C1 segment of cervical spinal cord (tissue), 14 donors: Measurements from ENCODE around the gene GRIA1.
A peak's percentile ranks its signal among the peaks of the same experiment; 100 is the strongest.

Source experiments
- DNase-seq, 14 donors: peaks; one replicate each; lab custom pipeline; 2025; lab: John Stamatoyannopoulos, UW

The GRIA1 gene

DNA sequence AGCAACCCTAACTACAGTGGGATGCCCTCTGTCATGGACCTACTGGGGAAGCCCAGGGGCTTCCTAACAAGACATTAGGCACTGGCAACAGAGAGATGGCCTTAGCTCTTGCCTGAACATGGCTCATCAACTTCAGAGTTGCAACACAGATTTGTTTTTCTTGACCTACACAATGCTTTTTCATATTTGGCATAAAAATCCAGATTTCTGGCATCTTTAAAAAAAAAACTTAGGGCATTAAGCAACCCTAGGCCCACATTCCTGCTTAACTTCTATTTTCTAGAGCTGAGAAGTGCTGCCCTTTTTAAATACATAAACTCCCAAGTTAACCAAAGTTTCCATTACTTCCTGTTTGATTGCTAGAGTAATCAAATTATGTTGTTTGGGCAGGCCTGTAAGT lies 8.0 kb downstream of the GRIA1 start:
- no peak for DNase-seq

DNA sequence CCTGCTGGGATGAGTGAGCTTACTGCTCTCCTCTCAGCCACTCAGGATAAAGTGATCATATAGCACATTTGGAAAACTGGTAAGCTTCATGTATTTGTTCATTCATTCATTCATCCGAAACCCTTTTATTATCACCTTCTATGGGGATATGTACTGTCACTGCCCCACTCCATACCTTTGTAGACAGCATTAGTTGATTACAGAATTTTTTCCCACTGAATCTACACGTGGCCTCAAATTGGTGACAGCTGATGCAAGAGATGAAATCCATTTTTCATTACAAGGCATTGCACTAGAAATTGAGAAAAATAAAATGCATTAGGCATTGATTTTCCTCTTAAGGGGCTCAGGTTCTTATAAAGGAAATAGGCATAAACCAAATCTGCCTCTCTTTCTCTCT lies 9.7 kb downstream of the GRIA1 start:
- DNase-seq, result no peak

DNA sequence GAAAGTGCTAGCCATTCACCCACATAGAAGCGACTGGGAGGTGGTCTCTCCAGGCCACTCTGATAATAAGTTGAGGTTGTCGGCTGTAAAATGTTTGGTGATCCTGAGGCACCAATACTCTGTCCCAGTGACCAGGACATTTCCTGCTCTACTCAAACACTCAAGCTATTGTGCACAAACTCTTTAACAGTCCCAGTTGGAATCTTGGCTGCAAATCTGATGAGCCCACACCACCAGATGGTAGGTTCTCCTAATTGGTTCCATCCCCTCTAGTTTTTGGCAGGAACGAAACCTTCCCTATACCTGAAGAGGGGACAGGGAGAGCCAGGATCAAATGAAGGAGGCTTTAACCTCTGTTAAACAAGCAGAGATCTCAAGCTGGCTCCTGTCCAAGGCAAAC lies 14.3 kb downstream of the GRIA1 start:
- peak in 1 of 14 donors; percentile 72 for DNase-seq

DNA sequence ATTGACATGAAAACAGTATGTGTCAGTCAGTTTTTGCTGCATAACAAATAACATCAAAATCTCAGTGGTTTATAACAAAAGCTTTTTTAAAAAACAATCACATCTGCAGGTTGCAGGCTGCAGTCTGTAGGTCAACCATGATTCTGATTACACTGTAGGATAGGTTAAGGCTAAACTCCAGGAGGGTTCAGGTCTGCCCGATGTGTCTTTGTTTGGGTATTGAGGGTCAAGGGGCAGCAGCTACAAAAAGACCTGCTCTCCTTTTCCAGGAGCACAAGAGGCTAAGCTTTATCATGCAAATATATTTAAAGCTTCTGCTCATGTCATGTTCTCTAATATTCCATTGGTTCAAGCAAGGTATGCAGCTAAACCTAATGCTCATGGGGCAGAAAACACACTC lies 18.2 kb downstream of the GRIA1 start:
- no peak for DNase-seq

DNA sequence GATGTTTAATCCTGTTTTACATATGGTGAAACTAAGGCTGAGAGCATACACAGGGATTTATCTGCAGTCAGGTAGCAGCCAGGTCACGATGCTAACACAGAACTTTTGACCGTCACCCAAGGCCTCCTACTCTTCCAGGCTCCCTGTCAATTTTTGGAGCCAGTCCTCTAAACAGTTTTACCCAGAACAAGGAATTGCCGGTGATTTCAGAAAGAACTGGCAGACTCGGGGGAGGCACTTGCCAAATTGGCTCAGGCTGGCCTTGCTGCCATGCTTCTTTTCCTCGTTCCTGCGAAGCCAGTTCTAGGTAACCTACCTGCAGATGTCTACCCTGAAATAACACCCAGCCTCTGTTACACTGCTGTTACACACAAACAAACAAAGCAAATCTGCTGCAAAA lies 21.2 kb downstream of the GRIA1 start:
- peak in 2 of 14 donors; percentile 17 to 83 for DNase-seq

DNA sequence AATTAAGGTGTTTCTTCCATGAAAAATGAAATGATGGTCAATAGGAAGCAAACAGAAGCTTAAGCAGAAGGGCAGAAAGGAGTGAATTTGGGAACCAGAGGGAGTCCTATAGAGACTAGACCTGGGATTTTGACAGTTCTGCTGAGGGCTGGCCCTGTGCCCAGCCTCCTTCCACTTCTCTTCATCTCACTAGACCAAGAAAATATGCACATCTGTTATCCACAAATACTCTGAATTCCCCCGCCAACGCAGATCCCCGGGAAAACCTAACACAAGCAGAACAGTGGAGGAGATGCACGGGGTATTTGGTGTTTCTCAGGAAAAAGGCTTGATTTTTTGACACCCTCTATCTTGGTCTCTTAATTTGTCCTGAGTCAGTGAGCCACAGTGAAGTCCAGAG lies 22.7 kb downstream of the GRIA1 start:
- DNase-seq, result no peak

DNA sequence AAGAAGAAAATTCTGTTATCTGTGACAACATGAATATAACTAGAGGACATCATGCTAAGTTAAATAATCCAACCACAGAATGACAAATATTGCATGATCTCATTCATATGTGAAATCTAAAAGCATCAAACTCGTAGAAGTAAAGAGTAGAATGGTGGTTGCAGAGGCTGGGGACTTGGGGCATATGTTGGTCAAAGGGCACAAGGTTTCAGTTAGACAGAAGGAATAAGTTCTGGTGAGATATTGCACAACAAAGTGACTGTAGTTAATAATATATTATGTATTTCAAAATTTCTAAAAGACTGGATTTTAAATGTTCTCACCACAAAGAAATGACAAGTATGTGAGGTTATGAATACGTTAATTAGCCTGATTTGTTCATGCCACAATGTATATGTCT lies 24.8 kb downstream of the GRIA1 start:
- no peak for DNase-seq

DNA sequence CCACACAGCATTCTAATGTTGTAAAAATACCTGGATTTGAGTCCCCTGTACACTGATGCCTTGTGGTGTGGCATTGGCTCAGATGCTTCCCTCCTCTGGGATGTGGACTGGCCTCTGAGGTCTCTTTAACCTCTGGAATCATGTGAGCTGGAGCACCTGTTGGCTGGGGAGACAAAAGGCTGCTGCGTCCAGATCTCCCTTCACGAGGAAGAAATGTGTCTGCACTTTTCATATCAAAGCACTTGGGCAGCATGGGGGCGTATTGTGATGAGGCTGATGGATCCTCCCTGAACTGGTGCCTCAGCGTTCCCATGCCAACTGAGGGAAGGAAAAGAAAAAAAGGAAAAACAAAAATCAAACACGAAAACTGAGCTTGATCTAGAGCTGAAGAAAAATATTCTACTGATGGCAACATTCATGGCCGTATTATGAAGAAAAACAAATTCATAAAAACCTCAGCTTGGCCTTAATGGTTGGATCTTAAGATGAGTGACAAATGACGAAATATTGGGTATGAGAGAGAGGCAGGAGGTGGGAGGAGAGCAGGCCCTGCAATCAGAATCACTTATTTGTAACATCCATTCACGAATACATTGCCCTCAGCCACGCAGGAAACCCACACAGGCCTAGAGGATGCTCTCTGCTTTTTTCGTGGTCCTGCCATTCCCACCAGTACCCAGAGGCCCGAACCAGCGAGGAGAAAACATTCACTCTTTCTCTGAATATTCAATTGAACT lies 26.2 kb downstream of the GRIA1 start:
- no peak for DNase-seq

DNA sequence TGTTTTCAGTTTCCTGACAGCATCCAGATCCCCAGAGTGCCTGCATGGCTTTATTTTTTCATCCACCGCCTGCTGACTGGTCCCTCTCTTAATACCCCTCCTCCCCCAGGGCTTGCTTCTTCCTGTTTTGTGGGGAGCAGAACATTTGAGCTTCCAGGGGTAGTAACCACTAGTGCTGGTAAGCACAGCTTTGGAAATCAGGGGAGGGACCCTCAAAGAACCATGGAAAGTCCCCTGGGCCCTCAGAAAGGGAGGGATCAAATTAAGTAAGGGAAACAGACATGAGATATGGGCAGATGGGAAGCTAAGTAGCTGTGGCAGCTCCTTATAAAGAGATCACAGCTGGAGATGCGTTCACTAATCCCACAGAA lies 26.8 kb downstream of the GRIA1 start:
- DNase-seq, result no peak

DNA sequence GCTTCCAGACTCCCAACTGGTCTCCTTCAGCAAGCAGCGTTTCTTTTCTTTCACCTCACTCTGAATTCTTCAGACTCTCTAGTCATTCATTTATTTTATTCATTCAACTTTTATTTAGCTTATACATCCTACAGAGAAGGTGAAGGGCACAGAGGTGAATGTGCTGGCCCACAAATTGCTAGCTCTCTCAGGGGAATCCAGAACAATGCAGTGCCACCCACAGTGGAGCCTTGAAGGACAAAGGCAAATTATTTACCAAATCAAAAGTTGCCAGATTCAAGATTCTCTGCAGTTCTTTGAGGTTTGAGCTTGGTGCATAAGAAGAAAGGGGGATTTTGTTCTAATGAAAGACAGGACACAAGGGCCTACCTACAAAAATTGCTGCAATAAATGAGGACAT lies 29.7 kb downstream of the GRIA1 start:
- DNase-seq, result no peak

DNA sequence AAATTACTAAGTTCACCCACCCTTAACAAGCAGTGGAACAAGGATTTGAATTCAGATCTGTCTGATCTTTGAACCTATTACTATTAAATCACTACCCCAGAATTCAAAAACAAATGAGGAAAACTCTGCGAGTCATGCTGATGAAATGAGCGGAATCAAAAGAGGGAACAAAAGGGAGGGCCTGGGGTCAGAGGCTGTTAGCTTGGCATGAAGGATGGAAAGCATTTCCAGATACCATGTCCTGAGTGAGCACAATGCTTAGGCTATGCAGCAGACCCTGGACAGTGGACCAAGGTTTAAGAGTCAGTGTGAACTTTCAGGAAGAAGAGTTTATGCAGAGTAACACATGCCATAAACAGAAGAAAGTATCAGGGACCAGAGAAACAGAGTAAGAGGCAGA lies 30.5 kb downstream of the GRIA1 start:
- DNase-seq, result no peak

DNA sequence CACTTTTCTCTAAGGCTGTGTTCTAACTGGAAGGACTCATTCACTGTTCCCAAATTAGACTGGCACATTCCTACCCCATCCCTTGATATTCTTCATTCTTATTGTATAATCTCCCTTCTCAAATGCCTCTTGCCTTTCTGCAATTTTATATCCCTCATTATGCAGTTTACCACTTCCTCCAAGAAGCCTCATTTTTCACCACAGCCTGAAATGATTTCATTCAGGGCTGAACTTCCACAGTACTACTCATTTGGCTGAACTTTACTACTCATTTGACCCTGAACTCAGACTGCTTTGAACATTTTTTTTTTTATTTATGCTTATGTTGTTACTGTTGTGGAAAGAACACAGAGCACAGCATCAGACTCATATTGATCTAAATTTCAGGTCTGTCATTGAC lies 32.7 kb downstream of the GRIA1 start:
- no peak for DNase-seq

DNA sequence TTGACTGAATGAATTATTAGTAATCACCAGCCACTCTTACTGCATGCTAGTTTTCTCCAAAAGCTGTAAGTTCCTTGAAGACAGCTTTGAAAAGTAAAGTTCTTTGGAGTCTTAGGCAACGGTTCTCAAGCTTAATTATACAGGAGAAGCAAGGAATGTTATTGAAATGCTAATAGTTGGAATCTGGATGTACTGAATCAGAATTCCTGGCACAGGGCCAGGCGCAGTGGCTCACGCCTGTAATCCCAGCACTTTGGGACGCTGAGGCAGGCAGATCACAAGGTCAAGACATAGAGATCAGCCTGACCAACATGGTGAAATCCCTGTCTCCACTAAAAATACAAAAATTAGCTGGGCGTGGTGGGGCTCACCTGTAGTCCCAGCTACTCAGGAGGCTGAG lies 33.4 kb downstream of the GRIA1 start:
- no peak for DNase-seq

DNA sequence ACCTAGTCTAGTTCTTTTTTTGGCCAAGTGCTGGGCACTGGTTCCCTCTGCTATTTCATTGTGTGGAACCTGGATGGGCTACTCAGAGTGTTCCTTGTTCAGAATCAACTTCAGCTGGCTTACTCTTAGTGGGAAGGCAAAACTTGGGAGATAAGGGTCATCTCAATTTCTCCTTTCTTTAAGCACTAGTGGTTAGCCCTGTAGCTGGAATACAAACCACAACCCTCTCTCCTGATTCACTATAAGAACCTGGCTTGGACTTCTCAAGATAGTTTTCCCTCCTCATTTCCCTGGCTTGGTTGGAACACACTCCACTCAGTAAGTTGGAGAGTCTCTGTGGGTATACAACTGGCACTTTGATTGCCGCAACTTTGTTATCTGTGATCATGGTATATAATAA lies 35.1 kb downstream of the GRIA1 start:
- no peak for DNase-seq

DNA sequence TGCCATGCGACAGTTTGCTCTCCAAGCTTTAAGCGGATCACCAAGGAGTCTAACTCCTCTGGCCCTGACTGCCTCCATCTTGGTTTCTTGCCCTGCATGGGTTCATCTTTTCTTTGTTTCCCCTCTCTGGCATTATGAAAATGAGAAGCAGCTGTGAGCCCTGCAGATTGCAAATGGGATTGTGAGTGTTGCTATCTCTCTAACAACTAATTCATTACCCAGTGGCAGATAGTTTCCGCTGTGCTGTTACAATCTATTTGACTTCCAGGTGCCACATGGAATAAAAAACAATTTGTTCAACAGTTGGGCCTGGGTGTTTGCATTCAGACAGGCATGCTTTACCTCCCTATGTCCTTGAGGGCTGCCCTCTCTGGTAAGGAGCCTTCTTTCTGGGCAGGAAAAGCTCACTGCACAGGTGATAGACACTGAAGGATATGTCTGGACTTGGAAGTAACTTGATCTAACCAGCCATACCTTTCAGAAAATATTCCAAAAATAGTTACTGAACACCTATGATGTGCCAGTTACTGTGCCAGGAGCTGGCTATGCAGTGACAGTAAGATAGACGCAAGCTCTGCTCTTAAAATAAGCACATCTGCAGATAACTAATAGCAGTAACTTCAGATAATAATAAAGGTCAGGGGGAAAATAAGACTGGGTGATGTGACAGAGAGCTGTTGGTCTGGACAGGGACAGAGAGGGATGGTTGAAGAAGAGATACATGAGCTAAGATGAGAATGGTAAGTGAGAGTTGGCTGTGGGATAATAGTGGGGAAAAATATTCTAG lies 40.1 kb downstream of the GRIA1 start:
- no peak for DNase-seq

DNA sequence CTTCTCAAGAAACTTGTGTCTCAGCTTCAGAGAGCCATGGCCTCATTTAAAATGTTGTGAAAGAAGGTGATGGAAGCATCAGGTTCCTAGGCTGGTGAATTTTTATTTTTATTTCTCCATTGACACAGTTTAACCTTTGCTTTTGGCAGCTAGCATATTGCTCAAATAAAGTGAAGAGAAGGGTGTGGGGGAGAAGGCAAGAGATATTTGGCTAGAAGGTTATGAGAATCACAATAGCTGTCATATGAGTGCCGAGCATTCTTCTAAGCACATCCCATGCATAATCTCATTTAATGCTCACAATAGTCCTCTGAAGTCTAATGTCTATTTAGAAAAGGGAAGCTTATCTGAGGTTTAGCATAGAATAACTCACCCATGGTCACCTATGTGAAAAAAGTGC lies 43.1 kb downstream of the GRIA1 start:
- DNase-seq, result no peak

DNA sequence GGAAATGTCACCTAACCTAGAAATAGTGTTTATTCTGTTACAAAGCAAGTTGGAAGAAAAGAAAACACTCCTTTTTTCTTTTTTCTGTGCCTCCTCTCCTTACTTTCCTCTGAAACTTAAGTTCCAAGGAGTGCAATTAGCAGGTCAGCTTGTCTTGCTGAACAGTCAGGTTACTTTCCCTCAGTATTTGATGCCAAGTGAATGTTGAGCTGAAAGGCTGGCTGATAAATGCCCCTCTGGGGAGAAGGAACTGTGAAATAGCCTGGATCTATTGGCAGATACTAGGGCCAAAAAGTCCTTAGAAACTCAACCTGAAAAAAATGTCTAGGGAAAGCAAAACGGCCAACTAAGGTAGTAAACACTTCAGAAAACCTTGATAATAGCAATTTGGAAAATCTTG lies 43.6 kb downstream of the GRIA1 start:
- no peak for DNase-seq

DNA sequence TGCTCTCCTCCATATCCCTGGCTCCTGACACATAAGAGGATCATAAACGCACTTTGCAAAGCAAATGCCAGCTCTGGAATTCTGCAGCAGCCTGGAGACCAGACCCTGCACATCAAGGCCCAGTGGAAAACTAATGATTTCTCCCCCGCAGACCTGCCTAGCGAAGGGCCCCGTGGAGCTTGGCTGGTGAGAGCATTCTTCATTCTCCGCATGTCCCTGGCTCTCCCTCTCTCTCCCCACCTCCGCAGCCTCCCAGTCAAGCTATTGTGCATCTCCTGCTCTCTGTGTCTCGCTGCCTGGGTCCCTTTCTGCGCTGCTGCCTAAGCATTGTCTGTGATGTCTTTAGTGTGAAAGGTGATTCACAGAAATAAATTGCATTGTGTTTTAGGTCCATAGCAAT lies 46.7 kb downstream of the GRIA1 start:
- DNase-seq, result no peak

DNA sequence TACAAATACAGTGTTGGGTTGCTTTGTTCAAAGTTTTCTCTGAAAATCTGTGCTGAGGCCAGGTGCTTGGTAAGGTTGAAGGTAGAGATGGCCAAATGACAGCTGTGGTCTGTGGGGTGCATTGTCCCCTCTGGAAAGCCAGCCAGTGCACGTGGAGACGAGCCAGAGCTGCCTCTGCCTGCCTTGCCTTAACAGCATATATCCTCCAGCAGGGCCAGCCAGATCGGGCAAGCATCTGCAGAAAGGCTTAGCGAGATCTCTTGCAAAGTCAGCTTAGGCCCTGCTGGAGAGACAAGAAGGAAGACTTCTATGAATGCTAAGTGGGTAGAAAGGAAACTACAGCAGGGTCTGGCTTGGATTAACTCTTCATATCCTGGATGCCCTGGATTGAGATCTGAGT lies 49.5 kb downstream of the GRIA1 start:
- no peak for DNase-seq

DNA sequence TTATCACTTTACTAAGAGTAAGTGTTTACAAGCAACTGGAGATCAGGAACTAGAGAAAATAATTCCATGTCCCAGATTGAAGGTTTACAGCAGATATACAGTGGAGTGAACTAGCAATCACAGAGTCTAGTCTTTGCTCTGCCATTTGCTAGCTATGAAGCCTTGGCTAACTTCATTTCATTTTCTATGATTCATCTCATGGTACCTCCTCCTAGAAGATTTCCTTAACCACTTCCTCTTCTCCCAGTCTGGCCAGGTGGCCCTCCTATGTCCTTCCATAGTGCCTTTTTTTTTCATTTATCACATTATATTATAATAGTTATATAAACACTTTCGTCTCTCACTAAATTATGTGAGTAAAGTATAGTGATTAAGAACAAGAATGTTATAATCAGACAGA lies 52.1 kb downstream of the GRIA1 start:
- no peak for DNase-seq

DNA sequence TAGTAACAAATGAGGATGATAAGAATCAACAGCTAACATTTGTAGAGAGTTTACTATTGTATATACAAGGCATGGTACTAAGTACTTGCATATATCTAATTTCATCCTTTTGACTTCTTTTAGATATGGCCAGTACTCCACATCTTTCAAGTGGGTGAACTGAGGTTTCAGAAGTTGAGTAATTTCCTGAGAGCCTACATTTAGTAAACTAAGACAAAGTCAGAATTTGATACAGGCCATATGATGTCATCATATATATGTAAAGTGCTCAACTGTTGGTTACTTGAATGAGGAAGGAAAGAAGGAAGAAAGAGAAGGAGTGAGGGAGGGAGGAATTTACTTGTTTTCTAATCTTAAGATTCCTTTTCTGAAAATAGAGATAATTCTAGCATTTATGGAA lies 52.8 kb downstream of the GRIA1 start:
- DNase-seq, result no peak

DNA sequence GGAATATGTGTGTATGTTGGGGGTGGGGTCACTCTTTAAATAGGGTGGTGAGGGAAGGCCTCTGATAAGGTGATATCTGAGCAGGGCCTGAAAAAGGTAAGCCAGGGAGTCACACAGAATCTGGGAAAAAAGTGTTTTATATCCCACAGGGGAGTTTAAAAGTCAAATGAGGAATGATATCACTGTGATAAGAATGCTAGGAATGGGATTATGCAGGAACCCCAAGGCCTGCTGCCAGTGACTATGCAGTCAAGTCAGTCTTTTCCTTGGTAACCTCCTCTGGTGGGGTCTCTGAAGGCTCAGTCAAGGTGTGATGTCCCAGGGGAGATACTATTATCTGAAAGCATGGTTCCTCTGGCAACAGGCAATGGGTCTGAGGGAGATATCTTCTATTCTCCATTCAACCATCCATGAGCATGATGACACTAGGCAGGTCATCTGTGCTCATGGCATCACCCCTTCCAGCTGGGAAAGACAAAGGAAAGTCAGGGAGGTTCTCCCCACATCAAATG lies 53.5 kb downstream of the GRIA1 start:
- DNase-seq, result no peak

DNA sequence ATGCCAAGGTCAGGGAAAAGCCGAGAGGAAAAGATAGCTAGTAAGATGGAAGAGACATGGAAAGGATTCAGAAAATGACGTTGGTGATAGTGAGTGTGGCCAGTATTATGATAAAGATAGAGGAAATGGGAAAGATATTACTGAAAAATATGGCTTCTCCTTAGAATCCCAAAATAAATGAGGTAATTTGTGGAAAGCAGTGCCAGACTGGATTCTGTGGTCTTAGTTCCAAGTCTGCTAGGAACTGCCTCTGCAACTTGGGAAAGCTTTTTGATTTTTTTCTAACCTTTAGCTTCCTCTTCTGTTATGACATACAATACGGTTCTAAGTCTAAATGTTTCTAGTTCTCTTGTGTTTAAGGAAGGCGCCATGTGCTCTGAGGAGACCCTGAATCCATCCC lies 54.2 kb downstream of the GRIA1 start:
- DNase-seq, result no peak
